ENCODE measurements around the gene TNS3. TPM values are rescaled to one million over a fixed set of nuclear protein-coding genes. Genes with fewer than 3 reads are reported as not detected.

TNS3 gene
- total and polyA plus RNA-seq, 10 of the 15 experiments (the other 5 are each of a cell fraction or from before 2014, with no cell fraction given) = 0.27 to 2.7 (median 0.79) TPM

DNA sequence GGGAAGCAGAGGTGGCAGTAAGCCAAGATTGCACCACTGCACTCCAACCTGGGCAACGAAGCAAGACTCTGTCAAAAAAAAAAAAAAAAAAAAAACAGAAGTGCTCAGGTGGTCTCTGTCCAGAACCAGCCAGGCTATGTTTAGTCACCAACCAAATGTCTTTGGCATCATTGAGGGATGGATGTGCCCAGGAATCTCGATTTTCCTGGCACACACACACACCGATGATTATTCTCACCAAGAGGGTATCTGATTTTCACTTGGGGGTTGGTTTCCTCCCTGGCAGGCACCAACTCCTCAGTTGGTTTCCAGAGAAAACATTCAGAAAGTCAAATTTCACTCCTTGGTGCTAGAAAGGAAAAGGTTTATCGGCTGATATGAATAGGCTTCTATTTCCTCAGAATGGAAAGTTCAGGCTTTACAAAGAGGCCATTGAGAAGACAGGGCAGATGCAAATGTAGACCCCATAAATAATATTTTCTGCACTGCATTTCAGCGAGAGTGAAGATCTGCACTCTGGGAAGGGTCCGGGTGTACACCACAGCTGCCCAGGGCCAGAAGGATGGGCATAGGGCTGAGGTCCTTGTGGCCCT lies 154.8 kb downstream of the TNS3 start:
- POLR2A ChIA-PET = no interaction called here
- ATAC-seq = no peak
- TF ChIP-seq SMARCA5 (IDR thresholded peaks at IDR 0.05) (no peak), BCL11A (IDR thresholded peaks at IDR 0.05; ENCODE audit: low read depth, low read length) (no peak), ZNF217 (IDR thresholded peaks at IDR 0.05) (no peak)
- Histone ChIP-seq H3K4me3 (no peak overlapping the region), H3K36me3 (ENCODE audit: control insufficient read depth in 2 of 2, insufficient read depth in 2 of 2, low read length in 1 of 2) (no peaks in the 10 kb centered on the region), H3K27ac (ENCODE audit: control insufficient read depth, insufficient read depth) (no peak overlapping the region), H4K20me1 (ENCODE audit: control insufficient read depth, insufficient read depth) (no peaks in the 10 kb centered on the region), H3K9me3 (replicated peaks; ENCODE audit: control insufficient read depth, insufficient read depth, low read length) (no peaks in the 10 kb centered on the region), H2AFZ (ENCODE audit: control insufficient read depth, low read depth, low read length) (no peak overlapping the region), H3K4me2 (ENCODE audit: control insufficient read depth, insufficient read depth) (no peak overlapping the region), H3K4me1 (ENCODE audit: control insufficient read depth, insufficient read depth, low read length) (no peaks in the 10 kb centered on the region), H3K9ac (ENCODE audit: control insufficient read depth, insufficient read depth, low read length) (no peak overlapping the region), H3K27me3 (replicated peaks in 1 of 2; ENCODE audit: control insufficient read depth in 2 of 2, insufficient read depth in 2 of 2, low read length in 1 of 2) (no peaks in the 10 kb centered on the region), H3K79me2 (ENCODE audit: control insufficient read depth, insufficient read depth, low read length) (no peaks in the 10 kb centered on the region)
- CTCF ChIA-PET = no interaction called here
- no peak for DNase-seq (ENCODE audit: low read depth, low spot score)
- SMC1A ChIA-PET (ENCODE audit: uncharacterized antibody, unreplicated experiment) = interaction anchor here (1.1 kb wide), 1 partner anchor 34 kb away, joined by 3 read pairs; no protein-coding TSS in a partner anchor
- BruUV-seq (replicated peaks) = no TSS peak
- RAD21 ChIA-PET (ENCODE audit: unreplicated experiment) = interaction anchor here (0.7 kb wide), 1 partner anchor 215 kb away, joined by 3 read pairs; no protein-coding TSS in a partner anchor
- in situ Hi-C loops (cut with MboI) (no loop called here), intact Hi-C loops (cut with micrococcal nuclease; ENCODE audit: unreplicated experiment) (no loop called here)
- WGBS (ENCODE audit: insufficient coverage, insufficient replicate concordance, low lambda C conversion rate, missing lambda C conversion rate) = 25% methylated on average over 6 of the region's 6 CpGs
- FAIRE-seq = peak; percentile 13

- H3K4me3 ChIP-seq = no peak overlapping the region
- intact Hi-C loops (cut with micrococcal nuclease; ENCODE audit: unreplicated experiment) (no loop called here), in situ Hi-C loops (cut with MboI) (no loop called here)
- H3K79me2 ChIP-seq (ENCODE audit: control insufficient read depth, insufficient read depth, low read length) = no peaks in the 10 kb centered on the region
- ChIA-PET CTCF (no interaction called here), RAD21 (ENCODE audit: unreplicated experiment) (no interaction called here), SMC1A (ENCODE audit: uncharacterized antibody, unreplicated experiment) (no interaction called here), POLR2A (no interaction called here)
- no peaks in the 10 kb centered on the region for H3K27me3 ChIP-seq (replicated peaks in 1 of 2; ENCODE audit: control insufficient read depth in 2 of 2, insufficient read depth in 2 of 2, low read length in 1 of 2)
- no peak overlapping the region for H3K9ac ChIP-seq (ENCODE audit: control insufficient read depth, insufficient read depth, low read length)
- no peaks in the 10 kb centered on the region for H3K36me3 ChIP-seq (ENCODE audit: control insufficient read depth in 2 of 2, insufficient read depth in 2 of 2, low read length in 1 of 2)
- H4K20me1 ChIP-seq (ENCODE audit: control insufficient read depth, insufficient read depth) = no peaks in the 10 kb centered on the region
- 18% methylated on average over 4 of the region's 4 CpGs for WGBS (ENCODE audit: insufficient coverage, insufficient replicate concordance, low lambda C conversion rate, missing lambda C conversion rate)
- ATAC-seq (no peak), DNase-seq (ENCODE audit: low read depth, low spot score) (no peak), FAIRE-seq (no peak)
- H3K9me3 ChIP-seq (replicated peaks; ENCODE audit: control insufficient read depth, insufficient read depth, low read length) = no peaks in the 10 kb centered on the region
- H3K4me2 ChIP-seq (ENCODE audit: control insufficient read depth, insufficient read depth) = no peak overlapping the region
- no peak overlapping the region for H2AFZ ChIP-seq (ENCODE audit: control insufficient read depth, low read depth, low read length)
- no TSS peak for BruUV-seq (replicated peaks)
- H3K27ac ChIP-seq (ENCODE audit: control insufficient read depth, insufficient read depth) = no peak overlapping the region
- H3K4me1 ChIP-seq (ENCODE audit: control insufficient read depth, insufficient read depth, low read length) = no peaks in the 10 kb centered on the region
- TF ChIP-seq, protein P1, sequence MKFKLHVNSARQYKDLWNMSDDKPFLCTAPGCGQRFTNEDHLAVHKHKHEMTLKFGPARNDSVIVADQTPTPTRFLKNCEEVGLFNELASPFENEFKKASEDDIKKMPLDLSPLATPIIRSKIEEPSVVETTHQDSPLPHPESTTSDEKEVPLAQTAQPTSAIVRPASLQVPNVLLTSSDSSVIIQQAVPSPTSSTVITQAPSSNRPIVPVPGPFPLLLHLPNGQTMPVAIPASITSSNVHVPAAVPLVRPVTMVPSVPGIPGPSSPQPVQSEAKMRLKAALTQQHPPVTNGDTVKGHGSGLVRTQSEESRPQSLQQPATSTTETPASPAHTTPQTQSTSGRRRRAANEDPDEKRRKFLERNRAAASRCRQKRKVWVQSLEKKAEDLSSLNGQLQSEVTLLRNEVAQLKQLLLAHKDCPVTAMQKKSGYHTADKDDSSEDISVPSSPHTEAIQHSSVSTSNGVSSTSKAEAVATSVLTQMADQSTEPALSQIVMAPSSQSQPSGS (IDR thresholded peaks at IDR 0.05; ENCODE audit: low read length) = no peak
- TF ChIP-seq NR2C2 (IDR thresholded peaks at IDR 0.05; ENCODE audit: borderline replicate concordance, control insufficient read depth, insufficient read length, low read depth) = no peak
- no peak for TF ChIP-seq LARP7 (IDR thresholded peaks at IDR 0.05)
- no peak for TF ChIP-seq SUZ12 (IDR thresholded peaks at IDR 0.05; ENCODE audit: unreplicated experiment)
- no peak for TF ChIP-seq ZNF687 (IDR thresholded peaks at IDR 0.05)
- TF ChIP-seq CEBPB (IDR thresholded peaks at IDR 0.05; ENCODE audit: borderline replicate concordance in 1 of 2, low read depth in 2 of 2, low read length in 2 of 2) = no peak
- no peak for TF ChIP-seq SKIL (IDR thresholded peaks at IDR 0.05; ENCODE audit: low read depth, poor library complexity, severe bottlenecking)
Measured at GRCh38 chr7:47424523-47424922, 157.4 kb downstream of the TNS3 start.

Measured in GM12878 (cell line).